Mesothelial cell of epicardium (in vitro differentiated cells): Measurements from ENCODE around the gene LTBR. TPM values are rescaled to one million over a fixed set of nuclear protein-coding genes. Genes with fewer than 3 reads are reported as not detected.
"Not testable (repeated sequence)": the region's sequence is repeated elsewhere in the genome, so short reads cannot be mapped to it uniquely, and the experiment has no call there.

Source experiments
- DNase-seq, 2 experiments: peaks; one replicate each; pipeline ENCODE4 v3.0.0; 2021; ENCODE audit warnings: low spot score in 2 of 2; ENCODE audit not compliant: unreplicated experiment in 2 of 2
- H3K27ac Mint-ChIP-seq: 2 replicates; pipeline ENCODE4 v1.8.0; 2021; ENCODE audit warnings: mixed read lengths
- H3K27me3 Mint-ChIP-seq: 2 replicates; pipeline ENCODE4 v1.8.0; 2021; ENCODE audit warnings: low read depth, mixed read lengths
- H3K36me3 Mint-ChIP-seq: 2 replicates; pipeline ENCODE4 v1.8.0; 2021; ENCODE audit warnings: mixed read lengths
- H3K4me1 Mint-ChIP-seq: 2 replicates; pipeline ENCODE4 v1.8.0; 2021; ENCODE audit warnings: mixed read lengths
- H3K4me3 Mint-ChIP-seq: 2 replicates; pipeline ENCODE4 v1.8.0; 2021; ENCODE audit warnings: mild to moderate bottlenecking, moderate library complexity, mixed read lengths
- H3K9me3 Mint-ChIP-seq: 2 replicates; pipeline ENCODE4 v1.8.0; 2021; ENCODE audit warnings: mixed read lengths
- CTCF ChIP-seq: fragments of 200-600 bp; sonication (generic); IDR thresholded peaks from one replicate; pipeline ENCODE4 v1.5.0; 2021; ENCODE audit warnings: antibody characterized with exemption; ENCODE audit not compliant: unreplicated experiment
- total RNA-seq: library from RNA; stranded (reverse); gene quantifications from 3 replicates; pipeline ENCODE4 v1.2.1, GENCODE V29; 2021

The LTBR gene
- total RNA-seq, 1 donor from 2014 or later, result 66.8 TPM

- H3K27me3 Mint-ChIP-seq, result no peaks in the 10 kb centered on the region
- no peak overlapping the region for H3K4me3 Mint-ChIP-seq
- TF ChIP-seq CTCF, result no peak
- DNase-seq, result no peak
- H3K4me1 Mint-ChIP-seq, result peaks cover 26% of the 10 kb centered on the region
- no peak overlapping the region for H3K27ac Mint-ChIP-seq
- H3K36me3 Mint-ChIP-seq, result no peaks in the 10 kb centered on the region
- H3K9me3 Mint-ChIP-seq, result no peaks in the 10 kb centered on the region
These were observed 43.8 kb upstream of the LTBR start for GRCh38 chr12:6340032-6340638.

- no peak for DNase-seq
- Mint-ChIP-seq H3K27me3 (no peaks in the 10 kb centered on the region), H3K4me1 (peaks cover 31% of the 10 kb centered on the region), H3K4me3 (no peak overlapping the region), H3K27ac (no peak overlapping the region), H3K36me3 (no peaks in the 10 kb centered on the region), H3K9me3 (no peaks in the 10 kb centered on the region)
- TF ChIP-seq CTCF, result no peak
These were observed 43.1 kb upstream of the LTBR start for GRCh38 chr12:6340745-6341416.

- DNase-seq, result no peak
- H3K4me3 Mint-ChIP-seq, result no peak within 1 kb of the TSS
- no peaks in the 10 kb centered on the region for H3K9me3 Mint-ChIP-seq
- H3K36me3 Mint-ChIP-seq, result no peaks in the 10 kb centered on the region
- H3K27ac Mint-ChIP-seq, result no peak within 1 kb of the TSS
- TF ChIP-seq CTCF, result no peak
- H3K27me3 Mint-ChIP-seq, result no peaks in the 10 kb centered on the region
- peaks cover 35% of the 10 kb centered on the region for H3K4me1 Mint-ChIP-seq
These were observed 42.4 kb upstream of the LTBR start, which contains the start of gene TNFRSF1A for GRCh38 chr12:6341417-6342139. TSS of gene TNFRSF1A (minus strand) at chr12:6342076. CDS start at chr12:6341814, 262 bp downstream.

GRCh38 chr12:6342140-6342889 is 41.6 kb upstream of the LTBR start:
- H3K9me3 Mint-ChIP-seq, result no peaks in the 10 kb centered on the region
- no peak for TF ChIP-seq CTCF

GRCh38 chr12:6343518-6343917 is 40.4 kb upstream of the LTBR start:
- Mint-ChIP-seq H3K36me3 (no peaks in the 10 kb centered on the region), H3K9me3 (no peaks in the 10 kb centered on the region), H3K4me3 (no peak overlapping the region), H3K27me3 (no peaks in the 10 kb centered on the region), H3K27ac (no peak overlapping the region), H3K4me1 (peaks cover 35% of the 10 kb centered on the region)
- no peak for TF ChIP-seq CTCF
- DNase-seq, result no peak

More at GRCh38 chr12:6342140-6342889, 41.6 kb upstream of the LTBR start:
- no peaks in the 10 kb centered on the region for H3K27me3 Mint-ChIP-seq
- no peaks in the 10 kb centered on the region for H3K36me3 Mint-ChIP-seq
- H3K4me1 Mint-ChIP-seq, result peaks cover 35% of the 10 kb centered on the region
- DNase-seq, result no peak
- no peak overlapping the region for H3K27ac Mint-ChIP-seq
- H3K4me3 Mint-ChIP-seq, result no peak overlapping the region

GRCh38 chr12:6344101-6344660 is 39.8 kb upstream of the LTBR start:
- not testable (repeated sequence) for H3K4me3 Mint-ChIP-seq, H3K27me3 Mint-ChIP-seq, H3K9me3 Mint-ChIP-seq, H3K27ac Mint-ChIP-seq, H3K36me3 Mint-ChIP-seq, DNase-seq
- H3K4me1 Mint-ChIP-seq, result peaks cover 35% of the 10 kb centered on the region
